Left colon (tissue), 2 donors: Measurements from ENCODE around the gene CEPT1. TPM values are rescaled to one million over a fixed set of nuclear protein-coding genes. Genes with fewer than 3 reads are reported as not detected.

Source experiments
- total RNA-seq, 2 donors: library from RNA; stranded (reverse); fragmentation: NEBNext Ultra II Directional; extraction: Animal tissue kit (Norgen Biotek cat#: 25700); gene quantifications; one replicate each; pipeline ENCODE4 v1.2.1, GENCODE V29; 2021
- donor health status: DM: no; HTN: no; CAD: no.
- donor health status: DM: yes; HTN: yes; CAD: no.

CEPT1 gene
- total RNA-seq, 2 donors from 2014 or later, result 30.8 to 37.0 TPM

Other genes with a start within 250 kb of the CEPT1 start
- 1 to 10 TPM; 6.5 to 9.1 TPM for gene LRIF1, start 176.3 kb upstream of the CEPT1 start, total RNA-seq
- gene DRAM2, start 130 bp upstream of the CEPT1 start, total RNA-seq, result 10 to 100 TPM; 59.8 to 62.1 TPM
- 10 to 100 TPM; 54.1 to 63.5 TPM for gene DENND2D, start 60.4 kb downstream of the CEPT1 start, total RNA-seq
- 1 to 10 TPM in 1 of 2 donors, under 1 TPM in 1; 0.40 to 1.2 TPM for gene CHI3L2, start 87.5 kb downstream of the CEPT1 start, total RNA-seq
- not detected for gene CHIA, start 150.6 kb downstream of the CEPT1 start, total RNA-seq